Tibial nerve (tissue), 3 donors: Measurements from ENCODE around the gene ZFR.

Experiments used
- CTCF ChIP-seq, 5 experiments: fragments of 200-600 bp in 3 of 5; fragments of 450-650 bp in 2 of 5; sonication (generic) in 3 of 5; IDR thresholded peaks; one replicate each; pipeline ENCODE4 v1.5.1; 2016 to 2019; ENCODE audit warnings: antibody characterized with exemption in 5 of 5, mild to moderate bottlenecking in 3 of 5, moderate library complexity in 2 of 5
- POLR2A ChIP-seq, 2 donors: fragments of 450-650 bp; IDR thresholded peaks; one replicate each; pipeline ENCODE4 v1.6.1; 2017; ENCODE audit warnings: antibody characterized with exemption in 2 of 2, mild to moderate bottlenecking in 2 of 2, moderate library complexity in 2 of 2

DNA sequence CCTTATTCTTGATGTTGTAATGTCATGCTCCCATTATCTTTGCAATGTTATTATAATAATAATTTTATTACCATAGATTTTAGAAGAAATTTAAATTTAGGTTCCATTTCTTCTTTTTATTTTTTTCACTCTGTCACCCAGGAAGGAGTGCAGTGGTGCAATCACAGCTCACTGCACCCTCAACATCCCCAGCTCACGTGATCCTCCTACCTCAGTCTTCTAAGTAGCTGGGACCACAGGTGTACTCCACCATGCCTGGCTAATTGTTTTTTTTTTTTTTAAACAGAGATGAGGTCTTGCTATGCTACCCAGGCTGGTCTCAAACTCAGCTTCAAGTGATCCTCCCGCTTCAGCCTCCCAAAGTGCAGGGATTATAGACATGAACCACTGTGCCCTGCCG is 11.9 kb downstream of the ZFR start:
- TF ChIP-seq CTCF (IDR thresholded peaks at IDR 0.05) (no peak), POLR2A (IDR thresholded peaks at IDR 0.05) (no peak)
